ENCODE data around the gene FTO.

Gene FTO

DNA sequence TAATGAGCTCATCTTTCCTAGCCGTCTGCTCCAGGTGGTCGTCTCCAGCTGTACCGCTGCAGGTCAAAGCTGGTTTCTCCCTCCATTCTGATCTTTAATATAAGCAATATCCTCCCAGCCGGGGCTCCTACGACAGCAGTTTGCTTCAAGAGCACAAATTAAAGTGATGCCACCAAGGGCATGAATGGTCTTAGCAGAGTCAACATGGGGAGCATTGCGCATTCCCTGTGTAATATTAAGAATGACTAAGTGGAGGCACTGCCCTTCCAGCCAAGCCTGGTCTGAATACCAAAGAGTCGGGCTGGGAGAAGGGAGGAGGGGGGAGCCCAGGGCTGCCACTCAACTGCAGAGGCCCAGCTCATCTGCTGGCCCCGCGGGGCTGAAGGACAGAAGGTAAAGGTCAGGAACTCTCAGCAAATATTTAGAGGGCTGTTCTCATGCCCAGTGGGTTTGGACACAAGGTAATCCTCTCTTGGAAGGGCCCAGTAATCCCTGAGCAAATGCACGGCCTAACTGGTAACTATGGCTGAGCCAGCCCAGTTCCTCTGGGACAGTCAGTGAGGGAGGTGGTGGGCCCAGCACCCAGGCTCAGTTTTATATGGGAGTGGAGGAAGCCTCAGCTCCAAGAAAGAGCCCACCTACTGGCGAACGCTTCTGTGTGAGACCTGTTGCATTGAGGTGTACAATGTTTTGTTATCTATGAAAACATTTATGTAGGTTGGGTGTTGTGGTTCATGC lies 461.4 kb downstream of the FTO start:
- no peak for DNase-seq (ENCODE audit: extremely low read depth, low read depth)
- TF ChIP-seq, protein P1, sequence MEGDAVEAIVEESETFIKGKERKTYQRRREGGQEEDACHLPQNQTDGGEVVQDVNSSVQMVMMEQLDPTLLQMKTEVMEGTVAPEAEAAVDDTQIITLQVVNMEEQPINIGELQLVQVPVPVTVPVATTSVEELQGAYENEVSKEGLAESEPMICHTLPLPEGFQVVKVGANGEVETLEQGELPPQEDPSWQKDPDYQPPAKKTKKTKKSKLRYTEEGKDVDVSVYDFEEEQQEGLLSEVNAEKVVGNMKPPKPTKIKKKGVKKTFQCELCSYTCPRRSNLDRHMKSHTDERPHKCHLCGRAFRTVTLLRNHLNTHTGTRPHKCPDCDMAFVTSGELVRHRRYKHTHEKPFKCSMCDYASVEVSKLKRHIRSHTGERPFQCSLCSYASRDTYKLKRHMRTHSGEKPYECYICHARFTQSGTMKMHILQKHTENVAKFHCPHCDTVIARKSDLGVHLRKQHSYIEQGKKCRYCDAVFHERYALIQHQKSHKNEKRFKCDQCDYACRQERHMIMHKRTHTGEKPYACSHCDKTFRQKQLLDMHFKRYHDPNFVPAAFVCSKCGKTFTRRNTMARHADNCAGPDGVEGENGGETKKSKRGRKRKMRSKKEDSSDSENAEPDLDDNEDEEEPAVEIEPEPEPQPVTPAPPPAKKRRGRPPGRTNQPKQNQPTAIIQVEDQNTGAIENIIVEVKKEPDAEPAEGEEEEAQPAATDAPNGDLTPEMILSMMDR (IDR thresholded peaks at IDR 0.05; ENCODE audit: low read depth, low read length), result no peak

DNA sequence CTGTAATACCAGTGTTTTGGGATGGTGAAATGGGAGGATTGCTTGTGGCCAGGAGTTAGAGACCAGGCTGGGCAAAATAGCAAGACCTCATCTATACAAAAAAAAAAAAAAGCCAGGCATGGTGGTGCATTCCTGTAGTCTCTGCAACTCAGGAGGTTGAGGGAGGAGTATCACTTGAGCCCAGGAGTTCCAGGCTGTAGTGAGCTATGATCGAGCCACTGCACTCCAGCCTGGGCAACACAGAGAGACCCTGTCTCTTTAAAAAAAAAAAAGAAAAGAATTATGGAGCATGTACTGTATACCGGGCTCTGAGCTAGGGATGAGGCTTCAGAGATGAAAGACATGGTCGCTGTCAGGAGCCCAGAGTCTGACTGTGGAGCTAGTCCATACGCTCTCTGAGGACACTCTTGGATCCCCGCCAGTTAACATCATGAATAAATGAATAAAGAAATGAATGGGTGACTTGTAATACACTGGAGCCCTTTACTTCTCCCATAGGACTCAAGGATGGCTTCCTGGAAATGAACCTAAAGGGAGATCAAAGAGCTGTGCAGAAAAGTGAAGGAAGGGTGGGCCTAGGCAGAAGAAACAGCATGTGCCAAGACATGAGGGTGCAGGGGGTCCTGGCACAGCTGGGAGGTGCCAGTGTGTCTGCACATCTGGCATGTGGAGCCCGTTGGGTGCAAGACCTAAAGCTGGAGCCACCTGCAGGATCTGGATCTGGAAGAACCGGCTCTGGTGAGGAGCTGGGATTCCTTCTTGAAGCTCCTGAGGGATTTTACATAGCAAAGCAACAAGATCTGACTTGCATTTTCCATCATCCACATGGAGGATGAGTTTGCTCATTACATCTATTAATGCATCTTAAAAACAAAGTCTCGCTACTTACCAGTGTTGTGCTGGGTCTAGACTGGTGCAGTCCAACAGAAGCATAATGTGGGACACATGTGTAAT lies 462.2 kb downstream of the FTO start:
- TF ChIP-seq, protein P1 (IDR thresholded peaks at IDR 0.05; ENCODE audit: low read depth, low read length), result no peak
- DNase-seq (ENCODE audit: extremely low read depth, low read depth), result no peak

DNA sequence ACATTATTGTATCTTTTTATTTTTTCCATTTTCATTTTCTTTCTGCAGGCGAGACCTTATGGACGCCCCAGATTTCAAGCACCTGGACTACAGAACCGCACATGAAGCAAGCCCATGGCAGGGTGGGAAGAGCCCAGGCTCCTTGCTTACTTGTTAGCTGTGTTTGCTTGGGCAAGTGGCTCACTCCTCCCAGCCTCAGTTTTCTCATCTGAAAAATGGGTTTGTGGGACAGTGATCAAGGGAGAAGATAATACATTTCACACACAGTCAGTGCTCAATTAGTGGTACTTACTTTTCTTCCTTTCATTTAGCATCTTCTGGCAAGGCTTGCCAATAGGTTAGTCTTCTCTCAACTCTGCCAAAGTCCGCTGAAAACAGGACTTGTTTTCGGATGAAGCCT lies 465.2 kb downstream of the FTO start:
- TF ChIP-seq, protein P1 (IDR thresholded peaks at IDR 0.05; ENCODE audit: low read depth, low read length), result no peak
- no peak for DNase-seq (ENCODE audit: extremely low read depth, low read depth)

DNA sequence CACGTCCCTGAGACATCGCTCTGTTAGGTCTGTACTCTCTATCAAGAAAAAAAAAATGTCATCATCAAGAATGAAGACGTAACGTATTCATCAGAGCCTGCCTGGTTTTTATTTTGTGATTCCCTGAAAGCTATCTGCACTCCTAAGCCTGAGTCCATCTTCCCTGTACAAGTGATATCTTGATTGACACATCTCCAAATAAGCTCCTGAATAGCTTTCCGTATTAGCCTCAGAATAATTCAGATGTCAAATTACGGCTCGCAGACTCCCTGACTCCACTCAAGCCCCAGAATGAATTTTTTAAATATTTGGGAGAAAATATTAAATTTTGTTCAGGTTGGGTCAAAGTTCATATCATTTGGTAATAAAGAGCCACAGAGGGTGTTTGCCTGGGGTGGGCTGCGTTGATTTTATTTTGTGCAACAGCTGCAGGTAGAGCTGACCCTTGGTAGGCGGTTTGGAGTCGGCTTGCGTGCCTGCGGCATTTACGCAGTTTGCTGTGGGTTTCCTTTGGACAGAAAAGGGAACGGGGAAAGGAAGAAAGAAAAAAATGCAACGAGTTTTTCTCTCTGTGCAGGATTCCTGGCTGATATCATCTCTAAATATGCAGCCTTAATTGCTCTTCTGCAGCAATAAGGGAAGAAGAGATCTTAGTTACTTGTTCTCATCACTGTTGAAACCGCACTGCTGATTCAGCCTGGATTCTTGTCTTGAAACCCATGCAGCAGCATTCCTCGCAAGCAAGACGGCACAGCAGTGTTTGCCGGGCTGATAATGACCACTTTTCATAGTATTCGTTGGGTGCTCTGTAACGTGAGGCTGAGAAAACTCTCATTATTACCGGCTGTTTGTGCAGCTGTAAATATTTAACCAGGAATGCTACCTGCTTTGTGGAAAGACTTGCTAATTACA lies 467.9 kb downstream of the FTO start:
- DNase-seq (ENCODE audit: extremely low read depth, low read depth), result peak; percentile 51
- TF ChIP-seq, protein P1 (IDR thresholded peaks at IDR 0.05; ENCODE audit: low read depth, low read length), result no peak

DNA sequence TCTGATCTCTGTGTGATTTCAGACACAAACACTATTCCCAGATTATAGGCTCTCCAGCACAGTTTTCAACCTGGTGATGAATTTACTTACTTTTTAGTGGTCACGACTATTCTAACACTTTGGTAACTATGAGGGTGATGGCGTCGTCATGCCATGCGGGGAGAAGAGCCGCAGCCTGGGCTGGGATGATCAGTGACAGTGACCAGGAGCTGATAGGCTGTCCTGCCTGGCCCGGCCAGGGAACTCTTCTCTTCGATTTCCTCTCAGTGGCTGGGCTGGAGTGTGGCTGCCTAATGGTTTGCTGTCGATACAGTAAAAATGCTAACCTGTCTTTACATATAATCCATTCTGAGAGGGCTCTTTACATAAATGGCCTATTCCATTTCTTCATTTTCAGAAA lies 469.5 kb downstream of the FTO start:
- no peak for DNase-seq (ENCODE audit: extremely low read depth, low read depth)
- TF ChIP-seq, protein P1 (IDR thresholded peaks at IDR 0.05; ENCODE audit: low read depth, low read length), result no peak

DNA sequence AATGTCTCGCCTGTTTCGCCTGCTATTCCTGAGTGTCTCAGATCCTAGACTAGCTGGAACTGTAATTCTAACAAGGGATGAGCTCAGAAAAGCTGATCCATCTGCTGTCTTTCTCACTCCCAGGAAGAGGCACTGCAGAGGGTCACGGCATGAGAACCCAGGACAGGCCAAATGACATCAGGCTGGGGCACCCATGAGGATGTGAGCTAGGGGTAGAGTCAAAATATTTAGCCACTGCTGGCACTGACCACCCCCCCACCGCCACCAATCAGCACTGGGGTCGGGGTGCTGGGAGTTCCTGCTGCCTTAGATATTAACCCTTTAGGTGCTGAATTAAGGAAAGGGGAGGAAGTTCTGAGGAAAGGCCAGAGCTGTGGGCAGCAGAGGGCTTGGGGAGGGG lies 470.2 kb downstream of the FTO start:
- no peak for DNase-seq (ENCODE audit: extremely low read depth, low read depth)
- TF ChIP-seq, protein P1 (IDR thresholded peaks at IDR 0.05; ENCODE audit: low read depth, low read length), result no peak
